H4 (cell line): ENCODE data around the gene MED4. TPM values are rescaled to one million over a fixed set of nuclear protein-coding genes. Genes with fewer than 3 reads are reported as not detected.

Experiments used
- DNase-seq: peaks from one replicate; pipeline ENCODE4 v3.0.0-alpha.2; 2015; ENCODE audit warnings: low spot score
- total RNA-seq: library from RNA; depleted of rRNA; stranded (reverse); fragments of >200 nt; shearing (Covaris generic); gene quantifications from 2 replicates; pipeline ENCODE4 v1.2.3, GENCODE V29; 2014; rRNA removed

Gene MED4, protein sequence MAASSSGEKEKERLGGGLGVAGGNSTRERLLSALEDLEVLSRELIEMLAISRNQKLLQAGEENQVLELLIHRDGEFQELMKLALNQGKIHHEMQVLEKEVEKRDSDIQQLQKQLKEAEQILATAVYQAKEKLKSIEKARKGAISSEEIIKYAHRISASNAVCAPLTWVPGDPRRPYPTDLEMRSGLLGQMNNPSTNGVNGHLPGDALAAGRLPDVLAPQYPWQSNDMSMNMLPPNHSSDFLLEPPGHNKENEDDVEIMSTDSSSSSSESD
- total RNA-seq: 27.1 and 27.7 TPM in 2 replicates

DNA sequence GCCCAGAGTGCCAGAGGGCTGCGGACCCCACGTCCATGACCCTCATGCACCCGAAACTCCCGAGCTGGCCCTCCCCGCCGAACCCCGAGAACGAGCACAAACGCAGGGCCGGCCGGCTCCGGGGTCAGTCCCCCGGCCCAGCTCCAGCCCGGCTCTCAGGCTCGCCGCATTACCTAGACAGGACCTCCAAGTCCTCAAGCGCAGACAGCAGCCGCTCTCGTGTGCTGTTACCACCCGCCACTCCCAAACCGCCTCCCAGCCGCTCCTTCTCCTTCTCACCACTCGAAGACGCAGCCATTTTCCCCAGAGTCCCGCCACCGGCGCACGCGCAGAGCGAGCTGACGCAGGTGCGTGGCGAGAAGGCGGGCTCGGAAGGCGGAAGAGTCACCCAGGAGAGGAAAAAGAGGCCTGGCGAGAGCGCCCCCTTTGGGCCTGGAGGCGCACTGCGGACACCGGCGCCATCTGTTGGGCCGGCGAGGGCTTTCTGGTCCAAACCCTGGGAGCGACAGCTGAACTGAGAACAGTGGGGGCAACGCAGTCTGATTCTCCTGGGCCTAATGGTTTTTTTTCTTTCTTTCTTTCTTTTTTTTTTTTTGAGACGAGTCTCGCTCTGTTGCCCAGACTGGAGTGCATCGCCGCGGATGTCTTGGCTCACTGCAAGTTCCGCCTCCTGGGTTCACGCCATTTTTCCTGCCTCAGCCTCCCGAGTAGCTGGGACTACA, at the start of gene MED4:
Gene MED4, minus strand, starts transcription at position 324 of the 722 bp plus-strand sequence. Its CDS starts 26 bp downstream, at position 298.
- peak; percentile 83 for DNase-seq

DNA sequence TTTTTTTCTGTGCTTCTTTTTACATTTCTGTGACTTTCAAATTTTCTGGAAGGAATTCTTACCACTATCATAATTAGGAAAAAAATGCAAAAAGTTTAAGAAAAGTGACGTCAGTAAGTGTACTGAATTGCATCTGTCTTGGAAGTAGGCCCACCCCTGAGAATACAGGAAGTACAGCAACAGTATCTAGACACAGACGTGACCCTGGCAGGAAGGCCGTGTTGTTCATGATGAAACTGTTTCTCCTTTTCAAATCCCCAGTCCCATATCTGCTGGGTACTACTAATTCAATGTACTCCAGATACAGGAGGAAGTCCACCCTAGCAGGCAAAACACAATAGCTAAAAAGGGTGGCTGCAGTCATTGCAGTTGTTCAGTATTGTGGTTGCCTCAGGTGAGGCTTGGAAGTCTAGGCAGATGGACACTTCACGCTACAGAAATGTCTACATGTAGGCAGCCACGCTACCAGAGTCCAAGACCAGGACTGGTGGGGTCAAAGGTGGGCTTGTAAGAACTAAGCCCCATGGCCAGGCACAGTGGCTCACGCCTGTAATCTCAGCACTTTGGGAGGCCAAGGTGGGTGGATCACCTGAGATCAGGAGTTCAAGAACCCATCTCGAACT, 49.6 kb upstream of the MED4 start:
- no peak for DNase-seq

DNA sequence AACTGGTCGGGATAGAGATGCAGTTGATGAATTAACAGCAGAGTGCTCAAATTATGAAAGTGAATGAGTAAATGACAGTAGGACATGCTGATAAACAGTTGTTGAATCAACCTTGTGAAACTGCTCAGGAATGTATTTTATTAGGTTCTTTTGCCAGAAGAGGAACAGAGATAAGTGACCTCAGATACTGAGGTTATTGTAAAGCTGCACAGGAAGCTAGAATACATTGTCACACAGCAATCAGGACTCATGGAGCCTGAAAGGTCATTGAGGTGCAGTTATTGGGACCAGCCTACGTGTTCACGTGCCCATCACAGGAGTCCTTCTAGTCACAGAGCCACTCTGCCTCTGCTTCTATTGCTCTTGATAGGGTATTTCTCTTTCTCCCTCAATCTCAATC, 47.5 kb upstream of the MED4 start:
- DNase-seq: no peak

DNA sequence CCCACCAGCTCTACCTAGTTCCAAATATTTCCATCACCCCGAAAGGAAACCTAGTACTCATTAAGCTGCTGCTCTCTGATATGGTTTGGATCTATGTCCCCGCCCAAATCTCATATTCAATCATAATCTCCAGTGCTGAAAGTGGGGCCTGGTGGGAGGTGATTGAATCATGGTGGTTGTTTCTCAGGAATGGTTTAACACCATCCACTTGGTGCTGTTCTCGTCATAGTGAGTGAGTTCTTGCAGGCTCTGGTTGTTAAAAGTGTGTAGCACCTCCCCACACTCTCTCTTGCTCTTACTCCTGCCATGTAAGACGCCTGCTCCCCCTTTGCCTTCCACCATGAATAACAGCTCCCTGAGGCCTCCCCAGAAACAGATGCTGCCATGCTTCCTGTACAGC, 43.4 kb upstream of the MED4 start:
- DNase-seq: no peak

DNA sequence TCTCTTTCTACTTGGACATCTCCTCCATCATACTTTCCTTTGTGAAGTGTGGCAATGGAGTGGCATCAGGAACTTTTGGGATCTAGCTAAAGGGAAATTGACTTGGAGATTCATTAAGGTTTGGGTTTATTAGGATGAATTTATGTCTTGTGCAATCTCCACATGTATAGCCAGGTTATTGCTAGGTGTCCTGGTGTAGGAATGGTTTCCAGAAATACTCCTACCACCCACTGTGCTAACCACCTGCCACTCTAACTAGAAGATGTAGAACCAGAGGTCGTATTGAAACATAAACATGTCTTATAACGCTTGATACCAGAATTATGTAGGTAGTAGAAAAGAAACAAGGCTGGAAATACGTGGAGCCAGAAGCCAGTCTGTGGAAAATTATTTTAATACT, 38.1 kb upstream of the MED4 start:
- DNase-seq: no peak

DNA sequence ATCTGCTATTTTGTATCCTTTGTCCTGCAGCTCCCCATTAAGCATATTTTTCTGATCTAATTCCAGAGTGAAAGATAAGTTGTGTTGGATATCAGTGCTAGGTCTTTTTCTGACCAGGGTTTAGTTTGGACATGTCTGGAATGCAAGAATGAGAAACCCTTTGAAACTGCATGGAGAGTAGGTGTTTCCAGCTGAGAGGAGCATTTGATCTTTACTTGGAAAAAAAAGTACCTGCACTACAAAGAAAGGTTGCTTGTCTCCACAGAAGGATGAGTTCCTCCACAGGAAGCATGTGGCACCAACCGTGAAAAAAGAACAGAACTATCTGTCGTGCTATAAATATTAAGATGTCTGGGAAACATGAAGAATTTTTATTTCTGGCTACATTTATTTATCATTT, 36.6 kb upstream of the MED4 start:
- DNase-seq: no peak

DNA sequence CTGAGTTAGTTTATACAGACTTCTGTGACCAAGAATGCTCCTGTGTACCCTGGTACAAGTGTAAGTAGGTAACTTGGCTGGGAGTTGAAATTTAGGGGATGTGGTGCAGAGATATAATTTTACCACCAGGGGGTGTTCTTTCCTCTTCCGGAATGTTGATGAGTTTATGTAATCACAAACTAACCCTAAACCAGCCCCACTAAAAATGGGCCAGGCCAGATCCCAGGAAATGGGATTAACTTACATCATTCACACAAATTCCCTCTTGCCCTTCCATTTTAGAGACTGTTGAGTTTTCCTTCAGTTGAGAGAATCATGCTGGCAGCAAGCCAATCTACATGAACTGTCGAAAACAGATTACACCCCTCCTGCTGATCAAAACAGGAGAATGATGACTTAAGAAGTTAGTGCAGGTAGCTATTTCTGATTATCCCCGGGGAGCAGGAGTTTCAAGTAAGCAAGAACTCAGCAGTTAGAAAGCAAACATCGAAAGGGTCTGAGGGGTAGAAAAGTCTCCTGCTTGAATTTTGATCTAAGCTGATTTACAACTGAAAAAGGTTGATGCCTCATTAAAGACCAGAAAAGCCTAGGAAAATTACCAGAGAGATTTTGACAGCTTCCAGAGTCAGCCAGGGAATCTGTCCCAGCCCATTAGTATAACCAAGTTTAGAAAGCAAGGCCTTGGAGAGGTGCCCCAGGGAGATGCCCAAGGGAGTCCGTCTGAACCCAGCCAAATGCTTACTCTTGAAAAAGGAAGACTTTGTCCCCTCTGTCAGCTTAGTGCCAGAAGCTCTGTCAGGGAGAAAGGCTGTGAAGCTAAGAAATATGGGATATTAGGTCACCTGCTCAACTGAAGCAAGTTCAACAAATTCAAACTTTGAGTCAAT, 32.3 kb upstream of the MED4 start:
- DNase-seq: peak; percentile 29

DNA sequence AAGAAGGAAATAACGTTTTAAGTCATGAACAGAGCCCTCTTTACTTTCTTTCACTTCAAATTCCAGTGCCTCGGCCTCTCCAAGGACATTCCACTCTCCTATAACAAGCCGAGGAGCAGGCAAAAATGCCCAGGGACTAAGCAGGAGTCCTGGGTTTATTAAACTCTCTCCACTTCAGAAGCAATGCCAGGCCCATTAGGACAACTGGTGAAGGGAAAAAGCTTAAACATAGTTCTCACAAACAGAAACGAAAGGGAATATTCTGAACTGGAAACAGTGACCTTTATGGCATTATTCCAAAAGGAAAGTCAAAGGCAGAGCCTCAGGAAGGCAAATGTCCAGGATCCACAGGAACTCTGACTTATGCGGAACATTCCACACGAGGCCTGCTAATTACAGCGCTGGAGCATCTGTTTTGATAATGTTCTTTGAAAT, 30.9 kb upstream of the MED4 start:
- no peak for DNase-seq

DNA sequence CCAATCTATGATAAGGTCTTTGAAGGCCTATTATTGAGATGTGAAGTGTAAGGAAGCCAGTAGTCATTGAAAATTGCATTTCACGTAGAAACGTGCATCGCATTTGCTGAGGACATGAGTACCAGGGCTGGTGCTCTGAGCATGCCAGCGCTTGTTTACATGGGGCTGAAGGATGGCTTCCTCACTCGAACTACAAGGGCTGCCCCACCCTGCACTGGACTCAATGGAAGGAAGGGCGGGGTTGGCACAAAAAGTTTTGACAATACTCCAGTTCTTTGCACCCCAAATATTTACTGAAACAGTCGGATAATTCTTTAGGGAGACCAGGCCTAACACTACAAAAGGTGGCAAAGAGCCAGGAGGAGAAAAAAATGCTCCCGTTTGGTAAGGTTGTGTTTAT, 28.9 kb upstream of the MED4 start:
- no peak for DNase-seq

DNA sequence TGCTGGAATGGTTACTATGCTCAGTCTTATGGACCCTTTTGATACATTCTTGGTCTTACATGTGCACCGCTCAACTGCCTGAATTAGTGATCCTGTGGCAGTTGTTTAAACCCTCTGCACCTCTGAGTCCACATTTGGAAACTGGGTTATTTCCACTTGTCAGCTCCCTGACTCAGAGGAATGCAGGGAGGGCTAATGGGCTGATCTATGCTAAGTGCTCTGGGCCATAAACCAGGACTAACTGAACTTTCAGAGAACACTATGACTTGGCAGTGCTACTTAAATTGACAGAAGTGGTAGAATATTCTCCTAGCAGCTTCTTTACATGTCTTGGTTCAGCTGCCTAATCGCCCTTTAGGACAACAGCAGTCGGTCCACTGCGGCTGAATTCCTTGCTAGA, 26.8 kb upstream of the MED4 start:
- no peak for DNase-seq

DNA sequence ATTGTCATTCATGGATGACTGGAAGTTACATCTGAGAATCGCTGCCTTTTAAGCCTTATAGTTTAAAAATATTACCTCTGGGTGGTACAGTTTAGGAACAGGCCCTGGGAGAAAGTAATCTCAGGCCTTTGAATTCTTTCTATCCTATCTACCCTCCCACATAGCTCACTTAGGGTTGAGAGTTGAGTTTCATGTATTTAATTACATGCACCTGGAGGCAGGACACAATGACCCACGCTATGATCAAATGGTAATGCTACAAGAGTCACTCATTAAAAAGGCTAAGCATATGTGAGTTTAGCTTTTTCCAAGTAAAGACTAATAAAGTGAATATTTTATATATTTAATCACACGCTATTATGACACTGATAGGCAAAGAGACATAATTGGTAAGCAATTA, 25.3 kb upstream of the MED4 start:
- DNase-seq: no peak

DNA sequence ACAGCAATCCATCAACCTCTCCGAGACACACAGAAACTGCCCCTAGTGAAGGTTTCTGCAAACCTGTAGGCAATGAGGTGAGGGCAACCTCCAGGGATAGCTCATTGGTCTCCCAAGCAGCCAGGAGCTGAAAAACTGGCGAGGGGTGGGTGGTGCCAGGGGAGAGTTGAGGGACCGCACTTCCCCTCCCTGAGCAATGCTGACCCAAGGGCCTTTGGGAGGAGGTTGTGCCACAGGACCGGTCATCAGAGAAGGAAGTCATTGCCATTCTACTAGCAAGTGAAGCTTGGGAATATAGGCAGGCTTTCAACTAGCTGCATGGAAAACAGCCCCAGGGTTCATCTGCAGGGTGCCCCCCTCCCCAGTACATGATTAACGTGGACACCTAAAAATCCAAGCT, 23.1 kb upstream of the MED4 start:
- no peak for DNase-seq

DNA sequence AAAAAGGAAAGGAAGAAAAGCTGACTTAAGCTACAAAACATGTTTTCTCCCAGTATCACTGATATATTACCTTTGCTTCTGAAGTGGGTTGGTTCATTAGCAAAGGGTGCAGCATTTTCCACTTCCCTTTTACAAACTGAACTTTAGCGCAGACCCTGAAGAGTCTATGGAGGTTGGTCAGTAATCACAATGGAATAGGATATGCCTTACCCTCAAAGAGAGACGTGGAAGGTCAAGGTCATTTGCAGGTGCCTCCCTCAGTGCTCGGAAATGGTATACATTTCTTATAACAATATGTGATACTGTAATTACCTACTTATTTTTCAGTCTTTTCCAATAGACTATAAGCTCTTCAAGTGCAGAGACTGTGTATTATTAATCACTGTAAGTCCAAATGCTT, 21.9 kb upstream of the MED4 start:
- DNase-seq: no peak

DNA sequence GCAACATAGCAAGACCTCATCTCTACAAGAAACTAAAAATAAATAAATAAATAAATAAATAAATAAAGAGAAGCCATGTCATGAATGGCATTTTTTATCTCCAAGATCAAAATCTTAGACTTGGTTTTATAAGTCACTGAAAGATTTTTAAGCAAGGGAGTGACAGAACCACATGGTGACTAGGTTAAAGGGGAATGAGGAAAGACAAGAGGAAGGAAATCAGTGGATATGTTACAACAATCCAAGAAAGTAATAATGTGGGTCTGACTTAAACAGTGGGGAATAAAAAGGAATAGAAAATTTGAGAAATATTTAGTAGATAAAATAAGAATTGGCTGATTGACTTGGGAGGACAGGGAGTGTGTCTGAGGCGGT, 18.8 kb upstream of the MED4 start:
- DNase-seq: no peak

DNA sequence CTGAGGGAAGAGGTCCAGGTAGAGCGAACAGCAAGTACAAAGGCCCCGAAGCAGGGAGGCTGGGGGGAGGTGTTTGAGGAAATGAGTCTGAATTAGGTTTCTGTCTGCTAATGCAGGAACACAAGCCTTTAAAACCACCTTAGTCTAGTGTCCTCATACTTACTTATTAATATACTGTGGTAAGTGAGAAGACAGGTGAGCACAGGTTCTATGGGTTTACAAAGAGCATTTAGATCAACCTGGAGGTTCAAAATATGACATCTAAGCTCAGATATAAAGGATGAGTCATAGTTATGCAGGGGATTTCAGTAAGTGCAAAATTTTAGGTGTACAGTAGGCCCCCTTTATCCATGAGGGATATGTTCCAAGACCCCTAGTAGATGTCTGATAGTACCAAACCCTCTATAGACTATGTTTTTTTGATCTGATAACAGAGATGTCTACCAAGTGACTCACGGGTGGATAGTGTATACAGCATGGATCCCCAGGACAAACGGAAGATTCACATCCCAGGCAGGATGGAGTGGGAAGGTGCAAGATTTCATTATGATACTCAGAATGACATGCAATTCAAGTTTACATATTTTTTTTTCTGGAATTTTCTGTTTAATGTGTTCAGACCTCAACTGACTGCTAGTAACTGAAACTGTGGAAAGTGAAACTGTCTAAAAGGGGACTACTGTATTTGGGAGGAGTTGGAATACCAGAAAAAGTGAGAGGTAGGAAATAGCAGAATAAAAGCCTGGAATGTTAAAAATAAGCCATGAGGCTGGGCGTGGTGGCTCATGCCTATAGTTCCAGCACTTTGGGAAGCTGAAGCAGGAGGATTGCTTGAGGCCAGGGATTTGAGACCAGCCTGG, 18.2 kb upstream of the MED4 start:
- DNase-seq: no peak

DNA sequence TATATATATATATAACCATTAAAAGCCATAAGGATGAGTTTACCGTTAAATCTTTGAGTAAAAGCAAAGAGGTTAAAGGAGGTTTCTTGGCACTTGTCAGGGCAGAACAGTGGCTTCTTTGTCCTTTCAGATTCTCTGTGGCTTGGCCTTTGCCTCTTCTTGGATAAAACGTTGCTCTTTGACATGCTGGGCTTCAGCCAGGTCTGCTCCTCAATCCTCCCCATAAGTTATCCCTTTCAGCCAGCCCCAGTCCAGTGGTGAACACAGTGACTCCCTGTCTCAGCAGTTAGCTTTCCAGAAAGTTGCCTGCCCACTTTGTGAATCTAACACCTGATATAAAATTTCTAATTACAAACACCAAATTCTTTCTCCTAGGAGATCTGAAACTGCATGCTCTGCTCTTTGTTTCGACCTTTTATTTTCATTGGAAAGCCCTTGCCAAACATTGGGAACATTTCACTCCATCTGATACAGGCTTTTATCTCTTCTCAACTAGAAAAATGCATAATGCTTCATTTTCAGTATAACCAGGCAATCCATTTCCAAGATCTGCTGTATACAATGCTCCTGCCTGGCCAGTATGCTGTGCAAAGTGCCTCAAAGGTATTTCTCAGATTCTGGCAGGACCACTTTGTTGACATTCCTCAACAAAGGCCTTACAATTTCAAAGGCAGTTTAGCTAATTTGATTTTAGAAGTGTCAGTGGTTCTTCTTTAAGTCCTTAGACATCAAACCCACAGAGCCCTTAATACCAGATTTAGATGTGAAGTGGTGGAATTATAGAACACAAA, 16.2 kb upstream of the MED4 start:
- no peak for DNase-seq

DNA sequence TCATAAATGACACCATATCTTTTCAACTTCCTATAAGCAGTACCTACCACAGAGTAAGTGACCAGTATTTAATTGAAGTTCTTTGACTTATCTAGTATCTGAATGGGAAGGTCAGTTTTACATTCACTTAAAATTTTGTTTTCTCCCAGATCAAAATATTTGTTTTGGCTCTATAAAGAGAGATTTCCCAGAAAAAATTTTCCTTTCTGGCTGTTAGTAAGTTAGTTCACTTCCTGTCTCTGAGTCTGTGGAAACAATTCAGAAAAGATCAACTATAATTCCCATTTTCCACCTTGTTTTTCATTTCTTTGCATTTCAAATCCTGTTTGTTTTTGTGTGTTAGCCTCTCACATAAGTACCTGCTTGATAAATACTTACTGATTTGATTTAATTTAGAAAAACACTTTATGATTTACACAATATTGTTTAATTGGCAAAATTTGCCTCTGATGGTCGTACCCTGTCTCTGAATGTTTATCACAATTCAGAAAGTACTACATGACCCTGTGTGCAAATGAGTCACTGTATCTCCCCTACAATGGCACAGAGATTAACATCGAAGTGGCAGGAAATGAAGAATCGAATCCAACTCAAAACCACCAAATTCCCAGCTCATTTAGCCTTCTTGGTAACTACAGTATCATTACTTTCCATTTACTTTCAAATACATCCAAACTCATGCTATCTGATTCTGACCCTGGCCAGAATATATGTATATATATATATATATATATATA, 15.4 kb upstream of the MED4 start:
- DNase-seq: no peak

DNA sequence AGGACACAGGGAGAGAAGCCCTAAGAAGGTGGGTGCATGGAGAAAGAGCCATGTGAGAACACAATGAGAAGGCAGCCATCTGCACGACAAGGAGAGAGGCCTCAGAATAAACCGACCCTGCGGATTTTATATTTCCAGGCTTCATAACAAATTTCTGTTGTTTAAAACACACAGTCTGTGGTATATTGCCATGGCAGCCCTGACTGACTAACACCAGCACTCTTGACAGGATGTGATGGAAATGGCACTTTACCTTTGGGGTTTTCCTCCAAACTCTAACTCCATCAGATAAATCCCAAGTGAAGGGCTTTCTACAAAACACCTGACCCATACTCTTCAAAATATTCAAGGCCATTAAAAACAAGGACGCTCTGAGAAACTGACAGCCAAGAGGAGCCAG, 13.2 kb upstream of the MED4 start:
- no peak for DNase-seq

DNA sequence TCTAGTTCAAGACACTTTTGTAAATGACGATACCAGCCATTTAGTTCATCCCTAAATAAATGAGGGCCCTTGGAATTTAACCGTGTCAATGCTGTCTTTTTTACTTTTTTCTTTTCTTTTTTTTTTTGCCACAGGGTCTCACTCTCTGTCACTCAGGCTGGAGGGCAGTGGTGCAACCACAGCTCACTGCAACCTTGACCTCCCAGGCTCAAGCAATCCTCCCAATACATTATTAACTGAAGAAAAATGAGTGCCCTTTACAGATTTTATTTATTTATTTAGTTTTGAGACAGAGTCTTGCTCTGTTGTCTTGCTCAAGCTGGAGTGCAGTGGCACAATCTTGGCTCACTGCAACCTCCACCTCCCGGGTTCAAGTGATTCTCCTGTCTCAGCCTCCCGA, 2.9 kb upstream of the MED4 start:
- DNase-seq: no peak

DNA sequence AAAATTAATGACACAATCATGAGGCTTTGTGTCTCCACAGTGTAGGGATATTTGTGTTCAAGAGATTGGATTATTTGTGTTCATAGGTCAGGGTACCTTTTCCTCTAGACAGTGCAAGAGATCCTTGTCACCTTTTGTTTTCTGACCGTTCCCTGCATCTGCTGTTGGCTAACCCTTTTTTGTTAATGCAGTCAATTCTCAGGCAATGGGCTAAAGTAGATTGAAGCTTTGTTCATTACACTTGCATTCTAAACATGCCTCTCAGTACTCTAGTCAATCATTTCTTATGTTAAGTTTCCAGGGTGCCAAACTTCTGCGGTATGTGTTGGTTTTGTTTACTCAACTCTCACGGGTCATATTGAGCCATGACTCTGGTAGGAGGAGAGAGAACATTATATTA, 1.8 kb upstream of the MED4 start:
- no peak for DNase-seq
